Measurements from ENCODE around the gene LZTS2. TPM values are rescaled to one million over a fixed set of nuclear protein-coding genes. Genes with fewer than 3 reads are reported as not detected.
"Not testable (repeated sequence)": the region's sequence is repeated elsewhere in the genome, so short reads cannot be mapped to it uniquely, and the experiment has no call there.

The LZTS2 gene
- total and polyA plus RNA-seq, 5 experiments from 2014 or later = 10.8 to 34.3 (median 19.5) TPM

- H3K4me3 Mint-ChIP-seq = peak overlapping the region in 8 of 10 donors; percentile 3 to 73 (median 62)
- DNase-seq = no peak
Measured at GRCh38 chr10:100970914-100971811, 28.4 kb upstream of the LZTS2 start.

GRCh38 chr10:100972115-100972903 lies 27.3 kb upstream of the LZTS2 start:
- POLR2A ChIA-PET = no interaction called here
- no peaks in the 10 kb centered on the region for H3K27me3 Mint-ChIP-seq
- H3K27ac Mint-ChIP-seq = peak overlapping the region in 1 of 10 donors; percentile 48
- H3K9me3 Mint-ChIP-seq = no peaks in the 10 kb centered on the region
- DNase-seq = no peak
- peaks cover 0 to 8% (median 0%) of the 10 kb centered on the region in 3 donors for H3K36me3 Mint-ChIP-seq
- ATAC-seq = no peak
- H3K4me1 Mint-ChIP-seq = peaks cover 6 to 28% (median 13%) of the 10 kb centered on the region in 4 donors
- no peak overlapping the region for H3K4me3 Mint-ChIP-seq

More at GRCh38 chr10:100970914-100971811, 28.4 kb upstream of the LZTS2 start:
- peaks cover 6 to 28% (median 10%) of the 10 kb centered on the region in 4 donors for H3K4me1 Mint-ChIP-seq
- ATAC-seq = no peak
- H3K27ac Mint-ChIP-seq = peak overlapping the region in 2 of 10 donors; percentile 28 to 37
- POLR2A ChIA-PET = interaction anchor here (2.4 kb wide), 1 partner anchor 26 kb away, joined by 12 read pairs; no protein-coding TSS in a partner anchor
- no peaks in the 10 kb centered on the region for H3K9me3 Mint-ChIP-seq
- peaks cover 0 to 2% (median 0%) of the 10 kb centered on the region in 3 donors for H3K36me3 Mint-ChIP-seq
- no peaks in the 10 kb centered on the region for H3K27me3 Mint-ChIP-seq

GRCh38 chr10:100972904-100973535 lies 26.6 kb upstream of the LZTS2 start:
- POLR2A ChIA-PET = interaction anchor here (0.6 kb wide), 1 partner anchor 500 kb away, joined by 3 read pairs; no protein-coding TSS in a partner anchor
- H3K36me3 Mint-ChIP-seq = peaks cover 0 to 6% (median 0%) of the 10 kb centered on the region in 3 donors
- no peaks in the 10 kb centered on the region for H3K9me3 Mint-ChIP-seq
- ATAC-seq (no peak), DNase-seq (no peak)
- no peak overlapping the region for H3K4me3 Mint-ChIP-seq
- no peaks in the 10 kb centered on the region for H3K27me3 Mint-ChIP-seq
- H3K4me1 Mint-ChIP-seq = peaks cover 6 to 28% (median 12%) of the 10 kb centered on the region in 4 donors
- peak overlapping the region in 1 of 10 donors; percentile 48 for H3K27ac Mint-ChIP-seq

- not testable (repeated sequence) for H3K27ac Mint-ChIP-seq, H3K9me3 Mint-ChIP-seq, H3K27me3 Mint-ChIP-seq, ATAC-seq, H3K4me3 Mint-ChIP-seq, DNase-seq
- POLR2A ChIA-PET = interaction anchor here (1.2 to 1.5 kb wide), 2 partner anchors 11 to 24 kb away, joined by 4 read pairs; partner anchors contain the start of genes LZTS2, MRPL43 and TWNK
- Mint-ChIP-seq H3K36me3 (peaks cover 0 to 17% (median 0%) of the 10 kb centered on the region in 3 donors), H3K4me1 (peaks cover 0 to 11% (median 3%) of the 10 kb centered on the region in 4 donors)
Measured at GRCh38 chr10:100975397-100975796, 24.2 kb upstream of the LZTS2 start.

- Mint-ChIP-seq H3K9me3 (no peaks in the 10 kb centered on the region), H3K27ac (peak overlapping the region in 5 of 10 donors; percentile 6 to 83 (median 67)), H3K4me1 (peaks cover 0 to 11% (median 0%) of the 10 kb centered on the region in 4 donors), H3K36me3 (peaks cover 0 to 29% (median 3%) of the 10 kb centered on the region in 3 donors), H3K27me3 (no peaks in the 10 kb centered on the region), H3K4me3 (no peak overlapping the region)
- no peak for DNase-seq
- ATAC-seq = no peak
- POLR2A ChIA-PET = no interaction called here
Measured at GRCh38 chr10:100976906-100977305, 22.7 kb upstream of the LZTS2 start.

- DNase-seq = no peak
Measured at GRCh38 chr10:100977436-100977835, 22.2 kb upstream of the LZTS2 start.

GRCh38 chr10:100978121-100978900 lies 21.3 kb upstream of the LZTS2 start:
- peak overlapping the region in 1 of 10 donors; percentile 65 for H3K27ac Mint-ChIP-seq
- no peaks in the 10 kb centered on the region for H3K27me3 Mint-ChIP-seq
- H3K9me3 Mint-ChIP-seq = no peaks in the 10 kb centered on the region
- ATAC-seq = no peak
- peaks cover 0 to 39% (median 10%) of the 10 kb centered on the region in 3 donors for H3K36me3 Mint-ChIP-seq
- H3K4me3 Mint-ChIP-seq = no peak overlapping the region
- POLR2A ChIA-PET = no interaction called here
- DNase-seq = no peak
- H3K4me1 Mint-ChIP-seq = peaks cover 0 to 11% (median 0%) of the 10 kb centered on the region in 4 donors

More at GRCh38 chr10:100977436-100977835, 22.2 kb upstream of the LZTS2 start:
- no peaks in the 10 kb centered on the region for H3K27me3 Mint-ChIP-seq
- no peaks in the 10 kb centered on the region for H3K9me3 Mint-ChIP-seq
- ATAC-seq = no peak
- no peak overlapping the region for H3K4me3 Mint-ChIP-seq
- peaks cover 0 to 35% (median 7%) of the 10 kb centered on the region in 3 donors for H3K36me3 Mint-ChIP-seq
- POLR2A ChIA-PET = no interaction called here
- peaks cover 0 to 11% (median 0%) of the 10 kb centered on the region in 4 donors for H3K4me1 Mint-ChIP-seq
- peak overlapping the region in 2 of 10 donors; percentile 33 to 83 for H3K27ac Mint-ChIP-seq

- no peak overlapping the region for H3K4me3 Mint-ChIP-seq
- H3K36me3 Mint-ChIP-seq = peaks cover 0 to 39% (median 10%) of the 10 kb centered on the region in 3 donors
- H3K27me3 Mint-ChIP-seq = no peaks in the 10 kb centered on the region
Measured at GRCh38 chr10:100978901-100979195, 20.8 kb upstream of the LZTS2 start.

GRCh38 chr10:100979791-100980272 lies 19.8 kb upstream of the LZTS2 start:
- peaks cover 0 to 13% (median 1%) of the 10 kb centered on the region in 4 donors for H3K4me1 Mint-ChIP-seq

More at GRCh38 chr10:100978901-100979195, 20.8 kb upstream of the LZTS2 start:
- peaks cover 0 to 11% (median 0%) of the 10 kb centered on the region in 4 donors for H3K4me1 Mint-ChIP-seq
- ATAC-seq (no peak), DNase-seq (no peak)
- no peaks in the 10 kb centered on the region for H3K9me3 Mint-ChIP-seq
- H3K27ac Mint-ChIP-seq = peak overlapping the region in 1 of 10 donors; percentile 65
- POLR2A ChIA-PET = interaction anchor here (1.3 kb wide), 1 partner anchor 10 kb away, joined by 3 read pairs; the partner anchor contains the start of gene SEMA4G

GRCh38 chr10:100980311-100980710 lies 19.3 kb upstream of the LZTS2 start:
- Mint-ChIP-seq H3K27me3 (no peaks in the 10 kb centered on the region), H3K4me3 (no peak overlapping the region), H3K9me3 (no peaks in the 10 kb centered on the region), H3K4me1 (peaks cover 1 to 13% (median 3%) of the 10 kb centered on the region in 4 donors), H3K36me3 (peaks cover 0 to 46% (median 13%) of the 10 kb centered on the region in 3 donors), H3K27ac (peak overlapping the region in 1 of 10 donors; percentile 72)
- POLR2A ChIA-PET = no interaction called here
- DNase-seq (no peak), ATAC-seq (no peak)

More at GRCh38 chr10:100979791-100980272, 19.8 kb upstream of the LZTS2 start:
- no peak overlapping the region for H3K4me3 Mint-ChIP-seq
- peaks cover 0 to 46% (median 13%) of the 10 kb centered on the region in 3 donors for H3K36me3 Mint-ChIP-seq
- ATAC-seq = no peak
- H3K9me3 Mint-ChIP-seq = no peaks in the 10 kb centered on the region
- DNase-seq = no peak
- peak overlapping the region in 1 of 10 donors; percentile 72 for H3K27ac Mint-ChIP-seq
- no peaks in the 10 kb centered on the region for H3K27me3 Mint-ChIP-seq
- POLR2A ChIA-PET = interaction anchor here (0.8 to 1.3 kb wide), 3 partner anchors 11 to 36 kb away, joined by 3 read pairs; partner anchors contain the start of gene SEMA4G

GRCh38 chr10:100980711-100981110 lies 18.9 kb upstream of the LZTS2 start:
- no peak overlapping the region for H3K4me3 Mint-ChIP-seq
- no peak for DNase-seq
- H3K9me3 Mint-ChIP-seq = no peaks in the 10 kb centered on the region
- peaks cover 5 to 16% (median 7%) of the 10 kb centered on the region in 4 donors for H3K4me1 Mint-ChIP-seq
- ATAC-seq = no peak
- H3K36me3 Mint-ChIP-seq = peaks cover 0 to 46% (median 13%) of the 10 kb centered on the region in 3 donors
- no peak overlapping the region for H3K27ac Mint-ChIP-seq
- H3K27me3 Mint-ChIP-seq = no peaks in the 10 kb centered on the region
- POLR2A ChIA-PET = no interaction called here
